IPS-11a (cell line): ENCODE measurements around the gene GNA15.
"Not testable (repeated sequence)": the region's sequence is repeated elsewhere in the genome, so short reads cannot be mapped to it uniquely, and the experiment has no call there.

Experiments used
- H3K4me3 ChIP-seq: one replicate; pipeline ENCODE4 v1.5.1; 2013; ENCODE audit warnings: low read depth, low read length, control low read depth

GNA15 gene

DNA sequence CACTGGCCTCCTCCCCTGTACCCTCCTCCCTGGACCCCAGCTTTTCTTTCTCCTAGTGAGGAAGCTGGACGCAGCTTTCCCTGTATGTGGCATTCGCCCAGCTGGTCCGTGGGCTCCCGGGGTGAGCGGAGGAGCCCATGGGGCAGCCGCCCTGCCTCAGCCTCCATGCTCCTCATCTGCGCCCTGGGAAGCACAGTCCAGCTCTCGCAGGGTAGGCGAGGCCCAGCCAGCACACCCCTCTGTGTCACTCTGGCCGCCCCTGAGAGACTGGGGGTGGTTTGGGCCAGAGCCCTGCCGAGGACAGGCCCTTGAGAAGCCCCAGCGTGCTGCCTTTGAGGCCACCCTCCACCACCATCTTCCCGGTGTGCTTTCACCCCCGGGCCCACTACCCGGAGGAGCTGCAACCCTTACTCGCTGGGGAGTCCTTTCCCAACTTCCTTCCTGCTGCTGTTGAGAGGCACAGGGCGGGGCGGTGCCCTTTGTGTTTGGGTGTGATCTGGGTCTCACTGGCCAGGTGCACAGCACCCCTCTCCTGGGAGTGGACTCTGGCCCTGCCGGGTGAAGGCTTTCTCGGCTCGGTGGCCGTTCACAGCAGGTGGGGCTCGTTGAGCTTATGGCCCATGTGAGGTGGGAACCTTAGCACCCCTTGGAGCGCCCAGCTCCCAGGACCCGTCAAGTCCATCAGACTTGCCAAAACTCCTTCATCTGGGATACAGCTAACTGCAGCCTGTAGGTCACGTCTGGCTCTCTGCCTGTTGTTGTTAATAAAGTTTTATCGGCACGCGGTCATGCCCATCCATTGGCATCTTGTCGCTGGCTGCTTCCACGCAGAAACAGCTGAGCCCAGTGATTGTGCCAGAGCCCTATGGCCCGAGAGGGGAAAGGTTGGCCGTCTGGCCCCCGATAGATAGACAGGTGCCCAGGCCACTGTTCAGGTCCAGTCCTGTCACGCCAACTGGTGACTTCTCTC lies 53.1 kb downstream of the GNA15 start:
- no peak overlapping the region for H3K4me3 ChIP-seq

DNA sequence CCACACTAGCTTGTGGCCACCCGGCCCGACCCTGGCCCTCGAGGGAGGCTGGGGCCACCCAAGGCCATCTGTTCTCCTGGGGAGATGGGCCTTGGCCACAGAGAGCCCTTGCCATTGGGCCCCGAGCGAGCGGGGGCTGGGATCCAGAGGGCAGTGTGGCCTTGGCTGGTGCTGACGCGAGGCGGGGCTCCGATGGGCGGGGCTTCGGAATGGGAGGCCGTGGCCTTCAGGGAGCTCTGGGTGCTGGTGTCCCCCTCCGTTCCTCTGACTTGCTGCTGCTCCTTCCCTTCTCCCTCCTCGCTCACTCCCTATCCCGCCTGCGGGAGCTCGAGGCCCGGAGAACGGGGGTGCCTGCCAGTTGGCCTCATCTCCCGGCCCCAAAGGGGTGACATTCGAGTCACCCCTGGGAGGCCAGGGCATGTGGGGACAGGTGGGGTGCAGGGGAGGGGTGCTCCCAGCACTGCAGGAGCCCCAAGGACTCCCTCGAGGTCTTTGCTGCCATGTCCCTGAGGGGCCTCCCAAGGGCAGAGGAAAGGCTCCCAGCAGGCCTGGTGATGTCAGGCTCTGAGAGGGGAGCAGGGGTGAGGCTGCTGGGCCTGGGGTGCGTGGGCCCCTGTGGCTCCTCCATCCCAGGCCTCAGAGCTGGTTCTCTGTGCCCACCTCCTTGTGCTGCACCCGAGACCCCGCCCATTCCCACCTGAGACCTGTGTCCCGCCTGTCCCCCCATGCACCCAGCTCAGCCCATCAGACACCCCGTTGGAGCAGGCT lies 54.1 kb downstream of the GNA15 start:
- no peak overlapping the region for H3K4me3 ChIP-seq

GRCh38 chr19:3190470-3190770 lies 54.6 kb downstream of the GNA15 start:
- H3K4me3 ChIP-seq: no peak overlapping the region

GRCh38 chr19:3190921-3191805 lies 55.3 kb downstream of the GNA15 start:
- no peak overlapping the region for H3K4me3 ChIP-seq

DNA sequence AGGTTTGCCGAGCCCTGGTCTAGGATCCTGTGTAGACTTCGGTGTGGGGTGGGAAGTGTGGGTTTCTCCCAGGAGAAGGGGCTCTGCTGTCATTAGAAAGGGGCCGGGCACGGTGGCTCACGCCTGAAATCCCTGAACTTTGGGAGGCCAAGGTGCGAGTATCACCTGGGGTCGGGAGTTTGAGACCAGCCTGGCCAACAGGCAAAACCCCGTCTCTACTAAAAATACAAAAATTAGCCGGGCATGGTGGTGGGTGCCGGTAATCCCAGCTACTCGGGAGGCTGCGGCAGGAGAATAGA lies 55.9 kb downstream of the GNA15 start:
- not testable (repeated sequence) for H3K4me3 ChIP-seq

DNA sequence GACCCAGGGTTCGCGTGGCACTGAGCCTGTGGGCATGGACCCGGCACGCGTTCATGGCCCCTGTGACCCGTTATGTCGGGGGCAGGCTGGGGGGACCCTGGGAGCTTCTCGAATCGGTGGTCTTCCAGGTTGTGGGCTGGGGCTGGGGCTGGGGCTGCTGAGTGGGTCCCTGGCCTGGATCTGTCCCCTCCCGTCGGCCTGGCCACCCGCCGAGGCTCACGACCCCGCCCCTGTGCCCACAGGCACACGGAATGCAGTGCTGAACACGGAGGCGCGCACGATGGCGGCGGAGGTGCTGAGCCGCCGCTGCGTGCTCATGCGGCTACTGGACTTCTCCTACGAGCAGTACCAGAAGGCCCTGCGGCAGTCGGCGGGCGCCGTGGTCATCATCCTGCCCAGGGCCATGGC lies 56.4 kb downstream of the GNA15 start:
- no peak overlapping the region for H3K4me3 ChIP-seq

DNA sequence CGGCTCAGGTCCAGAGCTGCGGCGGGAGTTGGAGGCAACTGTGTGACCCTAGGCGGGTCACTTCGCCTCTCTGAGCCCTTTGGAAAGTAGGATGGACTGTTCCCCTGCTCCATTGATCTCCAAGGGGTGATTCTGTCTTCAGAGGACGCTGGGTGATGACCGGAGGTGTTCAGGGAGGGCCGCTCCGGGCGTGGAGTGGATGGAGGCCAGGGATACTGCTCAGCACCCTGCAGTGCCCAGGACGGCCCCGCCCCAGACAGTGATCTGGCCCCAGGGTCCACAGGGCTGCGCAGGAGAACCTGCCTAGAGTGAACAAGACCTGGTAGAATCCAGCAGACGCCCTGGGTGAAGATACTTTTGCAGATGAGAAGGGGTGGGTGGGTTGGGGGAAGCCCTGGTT lies 56.9 kb downstream of the GNA15 start:
- H3K4me3 ChIP-seq: no peak overlapping the region

DNA sequence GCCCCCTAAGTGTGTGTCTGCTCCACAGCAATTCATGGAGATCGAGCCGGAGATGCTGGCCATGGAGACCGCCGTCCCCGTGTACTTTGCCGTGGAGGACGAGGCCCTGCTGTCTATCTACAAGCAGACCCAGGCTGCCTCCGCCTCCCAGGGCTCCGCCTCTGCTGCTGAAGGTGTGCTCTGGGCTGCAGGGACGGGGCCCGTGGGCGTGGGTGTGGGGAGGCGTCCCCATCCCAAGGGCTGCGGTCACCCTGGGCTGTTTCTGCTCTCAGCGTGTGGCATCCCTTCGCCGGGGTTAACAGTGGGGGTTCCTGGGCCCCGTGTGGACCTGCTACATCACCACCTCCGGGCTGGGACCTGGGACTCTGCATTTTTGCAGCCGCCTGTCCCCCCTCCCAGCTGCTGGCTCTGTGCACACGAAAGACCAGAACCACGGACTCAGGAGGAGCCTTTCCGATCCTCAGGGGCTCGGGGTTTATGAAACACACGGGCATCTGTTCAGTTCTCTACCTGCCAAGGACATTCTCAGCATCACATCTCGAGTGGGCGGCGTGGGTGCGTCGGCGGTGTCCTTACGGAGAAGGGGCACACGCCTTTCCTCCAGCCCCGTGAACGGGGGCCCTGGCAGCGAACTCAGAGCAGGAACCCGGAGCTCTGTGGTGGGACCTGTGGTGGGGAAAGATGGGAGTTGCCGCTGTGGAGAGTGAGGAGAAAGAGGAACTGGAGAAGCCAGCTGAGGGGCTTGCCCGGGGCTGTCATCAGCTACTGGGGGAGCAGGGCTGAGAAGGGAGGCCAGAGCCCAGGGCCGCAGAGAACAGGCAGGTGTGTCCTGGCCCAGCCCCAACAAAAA lies 57.6 kb downstream of the GNA15 start:
- H3K4me3 ChIP-seq: no peak overlapping the region

- no peak overlapping the region for H3K4me3 ChIP-seq
Measured at GRCh38 chr19:3194106-3195087, 58.6 kb downstream of the GNA15 start.

DNA sequence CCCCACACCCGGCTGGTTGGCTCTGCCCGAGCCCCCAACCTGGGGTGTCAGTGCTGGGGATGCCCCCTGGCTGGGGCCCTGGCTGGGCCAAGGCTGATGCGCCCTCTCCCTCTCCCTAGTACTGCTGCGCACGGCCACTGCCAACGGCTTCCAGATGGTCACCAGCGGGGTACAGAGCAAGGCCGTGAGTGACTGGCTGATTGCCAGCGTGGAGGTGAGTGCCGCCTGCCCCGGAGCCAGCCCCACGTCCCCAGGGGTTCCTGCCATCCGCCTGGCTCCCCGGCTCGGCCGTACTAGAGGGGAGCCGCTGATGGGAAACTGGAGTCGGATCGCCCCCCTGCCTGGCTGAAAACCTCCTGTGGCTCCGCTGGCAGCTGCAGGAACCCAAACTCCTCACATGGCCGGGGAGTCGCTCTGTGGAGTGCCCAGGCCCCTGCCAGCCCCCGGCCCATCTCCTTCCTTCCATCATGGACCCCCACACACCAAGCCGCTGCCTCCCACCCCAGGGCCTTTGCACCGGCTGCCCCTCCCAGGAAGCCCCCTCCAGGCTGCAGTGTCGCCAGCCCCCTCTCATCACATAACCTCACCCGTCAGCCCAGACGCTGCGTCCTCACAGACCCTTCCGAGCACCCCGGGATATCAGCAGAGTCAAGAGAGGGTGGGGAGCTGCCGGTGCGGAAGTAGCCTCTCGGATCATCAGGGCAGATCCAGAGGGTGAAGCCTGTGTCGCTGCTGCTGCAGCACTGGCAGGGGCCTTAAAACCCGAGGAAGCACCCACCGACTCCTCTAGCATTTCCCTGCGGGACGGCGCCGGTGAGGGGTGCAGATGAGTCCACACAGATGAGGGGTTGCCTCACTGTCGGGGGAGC lies 60.5 kb downstream of the GNA15 start:
- no peak overlapping the region for H3K4me3 ChIP-seq

DNA sequence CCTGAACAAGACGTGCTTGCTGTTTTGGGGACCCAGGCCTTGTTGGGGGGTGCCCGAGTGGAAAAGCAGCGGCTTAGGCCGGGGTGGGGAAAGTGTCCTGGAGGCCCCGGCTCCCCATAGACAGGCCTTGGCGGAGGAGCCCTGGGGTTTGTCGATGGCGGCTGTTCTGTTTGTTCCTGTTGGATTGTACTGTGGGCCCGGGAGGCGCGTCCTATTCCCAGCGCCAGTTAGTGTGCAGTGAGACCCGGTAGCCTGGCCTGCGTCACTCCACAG lies 61.0 kb downstream of the GNA15 start:
- H3K4me3 ChIP-seq: no peak overlapping the region

DNA sequence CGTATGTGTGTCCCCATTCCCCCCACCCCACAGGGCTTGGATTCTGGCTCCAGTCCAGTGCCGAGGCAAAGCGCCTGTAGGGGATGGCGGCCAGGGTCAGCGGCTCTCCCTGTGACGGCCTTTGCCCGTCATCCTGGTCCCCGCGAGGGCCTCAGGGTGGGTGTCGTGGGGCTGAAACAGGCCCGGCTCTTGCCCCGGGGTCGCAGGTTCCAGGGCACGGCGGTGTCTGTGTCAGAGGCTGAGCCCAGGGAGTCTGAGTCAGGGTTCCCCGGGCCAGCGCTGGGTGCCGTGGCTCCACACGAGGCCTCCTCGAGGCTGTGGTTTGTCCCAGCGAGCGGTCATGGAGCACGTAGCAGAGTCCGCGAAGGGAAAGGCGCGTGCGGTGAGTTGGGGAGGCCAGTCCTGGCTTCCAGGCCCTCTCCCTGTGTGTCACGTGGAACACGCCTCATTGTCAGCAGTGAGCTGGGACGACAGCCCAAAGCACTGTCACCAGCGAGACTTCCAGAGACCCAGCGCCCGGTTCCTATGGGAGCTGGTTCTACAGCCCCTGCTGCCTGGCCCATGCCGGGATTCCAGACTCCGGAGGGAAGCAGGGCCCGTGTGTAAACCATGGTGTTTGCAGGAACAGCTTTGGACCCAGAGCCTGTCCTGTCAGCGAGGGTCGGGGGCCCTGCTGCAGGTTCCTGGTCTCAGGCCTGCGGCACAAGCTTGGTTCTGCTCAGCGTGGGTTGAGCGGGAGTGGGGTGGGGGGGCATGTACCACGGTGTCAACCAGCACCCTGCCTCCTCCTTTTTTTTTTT lies 63.3 kb downstream of the GNA15 start:
- H3K4me3 ChIP-seq: no peak overlapping the region

- H3K4me3 ChIP-seq: no peak overlapping the region
Measured at GRCh38 chr19:3201072-3201700, 65.4 kb downstream of the GNA15 start.

GRCh38 chr19:3201911-3202310 lies 66.1 kb downstream of the GNA15 start:
- no peak overlapping the region for H3K4me3 ChIP-seq

GRCh38 chr19:3202346-3202745 lies 66.5 kb downstream of the GNA15 start:
- H3K4me3 ChIP-seq: no peak overlapping the region

GRCh38 chr19:3202895-3203294 lies 67.1 kb downstream of the GNA15 start:
- not testable (repeated sequence) for H3K4me3 ChIP-seq
